CD14-positive monocyte (primary cell): ENCODE measurements around the gene GLIS2. TPM values are rescaled to one million over a fixed set of nuclear protein-coding genes. Genes with fewer than 3 reads are reported as not detected.

Experiments used
- DNase-seq, 3 donors: peaks; one replicate each; pipeline ENCODE4 v3.0.0-alpha.2; 2011 to 2022
- H2AFZ ChIP-seq: 2 replicates; pipeline ENCODE4 v1.6.0; 2012; ENCODE audit warnings: mild to moderate bottlenecking, low read depth, low read length, inconsistent platforms; ENCODE audit not compliant: insufficient read depth, poor library complexity, severe bottlenecking
- H3K27ac ChIP-seq, 2 donors: 1 replicate in 1 of 2; 2 replicates in 1 of 2; pipeline ENCODE4 v1.5.1; 2012 to 2013; ENCODE audit warnings: low read length in 2 of 2, control low read depth in 1 of 2, inconsistent platforms in 1 of 2, low read depth in 1 of 2, mild to moderate bottlenecking in 1 of 2
- H3K27me3 ChIP-seq, 2 donors: one replicate each; pipeline versions ENCODE4 v1.6.0 to v1.6.1; 2011 to 2013; ENCODE audit warnings: low read length in 2 of 2; ENCODE audit not compliant: control insufficient read depth in 2 of 2, insufficient read depth in 2 of 2
- H3K36me3 ChIP-seq, 2 donors: replicated peaks in 1 of 2; 1 replicate in 1 of 2; 2 replicates in 1 of 2; pipeline versions ENCODE4 v1.5.1 to v1.6.1; 2012 to 2013; ENCODE audit warnings: low read length in 2 of 2, control low read depth in 1 of 2, inconsistent platforms in 1 of 2, mild to moderate bottlenecking in 1 of 2; ENCODE audit not compliant: insufficient read depth in 2 of 2, control insufficient read depth in 1 of 2
- H3K4me1 ChIP-seq, 2 donors: 1 replicate in 1 of 2; 2 replicates in 1 of 2; pipeline versions ENCODE4 v1.5.1 to v1.6.1; 2012 to 2013; ENCODE audit warnings: low read length in 2 of 2, control low read depth in 1 of 2, inconsistent platforms in 1 of 2, mild to moderate bottlenecking in 1 of 2, moderate library complexity in 1 of 2; ENCODE audit not compliant: insufficient read depth in 2 of 2, control insufficient read depth in 1 of 2
- H3K4me2 ChIP-seq: replicated peaks from 2 replicates; pipeline ENCODE3; 2012; ENCODE audit warnings: low read length, moderate library complexity, mild to moderate bottlenecking; ENCODE audit not compliant: poor library complexity, severe bottlenecking; ENCODE audit errors: extremely low read depth
- H3K4me3 ChIP-seq, 3 experiments: fragments of 200-600 bp in 1 of 3; sonication (generic) in 1 of 3; replicated peaks in 1 of 3; 1 replicate in 2 of 3; 2 replicates in 1 of 3; pipeline ENCODE4 v1.5.1; 2011 to 2013; ENCODE audit warnings: low read length in 3 of 3, mild to moderate bottlenecking in 3 of 3, control low read depth in 2 of 3, low read depth in 2 of 3, inconsistent platforms in 1 of 3, moderate library complexity in 1 of 3
- H3K79me2 ChIP-seq: 2 replicates; pipeline ENCODE4 v1.6.0; 2012; ENCODE audit warnings: mild to moderate bottlenecking, control low read depth, inconsistent platforms, low read length, moderate library complexity; ENCODE audit not compliant: insufficient read depth
- H3K9ac ChIP-seq: 2 replicates; pipeline ENCODE4 v1.6.0; 2017; ENCODE audit warnings: low read length, mild to moderate bottlenecking; ENCODE audit not compliant: insufficient read depth, poor library complexity, severe bottlenecking
- H3K9me3 ChIP-seq, 2 donors: replicated peaks in 1 of 2; 1 replicate in 1 of 2; 2 replicates in 1 of 2; pipeline versions ENCODE4 v1.5.1 to v1.6.1; 2012 to 2013; ENCODE audit warnings: low read length in 2 of 2, control low read depth in 1 of 2; ENCODE audit not compliant: control insufficient read depth in 1 of 2, insufficient read depth in 1 of 2
- H4K20me1 ChIP-seq: 2 replicates; pipeline ENCODE4 v1.6.0; 2012; ENCODE audit warnings: mild to moderate bottlenecking, low read length, control low read depth, moderate library complexity; ENCODE audit not compliant: insufficient read depth
- H3K27ac Mint-ChIP-seq, 7 donors: one replicate each; pipeline ENCODE4 v1.8.0; 2020; ENCODE audit warnings: mild to moderate bottlenecking in 7 of 7, mixed read lengths in 7 of 7, moderate library complexity in 6 of 7, inconsistent platforms in 2 of 7
- H3K27me3 Mint-ChIP-seq, 3 donors: one replicate each; pipeline ENCODE4 v1.8.0; 2021 to 2022; ENCODE audit warnings: low read depth in 3 of 3, mild to moderate bottlenecking in 3 of 3, mixed read lengths in 3 of 3, moderate library complexity in 3 of 3, inconsistent platforms in 1 of 3
- H3K36me3 Mint-ChIP-seq, 2 donors: one replicate each; pipeline ENCODE4 v1.8.0; 2020; ENCODE audit warnings: mixed read lengths in 2 of 2, inconsistent platforms in 1 of 2, mild to moderate bottlenecking in 1 of 2
- H3K4me1 Mint-ChIP-seq: one replicate; pipeline ENCODE4 v1.8.0; 2020; ENCODE audit warnings: mild to moderate bottlenecking, mixed read lengths
- H3K4me3 Mint-ChIP-seq, 2 donors: one replicate each; pipeline ENCODE4 v1.8.0; 2020; ENCODE audit warnings: mild to moderate bottlenecking in 2 of 2, mixed read lengths in 2 of 2, moderate library complexity in 1 of 2
- H3K9me3 Mint-ChIP-seq, 7 donors: one replicate each; pipeline ENCODE4 v1.8.0; 2020 to 2022; ENCODE audit warnings: mixed read lengths in 7 of 7, mild to moderate bottlenecking in 6 of 7, moderate library complexity in 6 of 7, inconsistent platforms in 2 of 7
- CTCF ChIP-seq: fragments of 200-600 bp; IDR thresholded peaks from one replicate; pipeline ENCODE4 v1.8.0; 2022; ENCODE audit warnings: antibody characterized with exemption, mild to moderate bottlenecking
- WGBS: methylation state at CpG from one replicate; pipeline ENCODE4 v1.1.5; 2013; ENCODE audit warnings: missing lambda C conversion rate; ENCODE audit not compliant: insufficient coverage; 5-methylcytosine and 5-hydroxymethylcytosine counted together
- intact Hi-C, 2 donors: fragments of 100-400 bp; cut with micrococcal nuclease; formaldehyde crosslinking; loops; one replicate each; pipeline versions ENCODE4 v1.15.0 to v1.15.1; 2023
- polyA plus RNA-seq, 3 donors: library from polyadenylated mRNA; depleted of rRNA in 1 of 3; unstranded in 2 of 3; stranded (reverse) in 1 of 3; fragments of 300-500 nt in 2 of 3; fragments of >200 nt in 1 of 3; fragmentation: Illumina TruSeq in 2 of 3; gene quantifications; 1 replicate in 2 of 3; 2 replicates in 1 of 3; pipeline ENCODE4 v1.2.3, GENCODE V29; 2012 to 2021

Gene GLIS2
- polyA plus RNA-seq, 3 donors: 0.03 TPM; not detected in 2

GRCh38 chr16:4318967-4319366 is 3.1 kb downstream of the GLIS2 start:
- H3K9me3 Mint-ChIP-seq: peaks cover 0 to 8% (median 3%) of the 10 kb centered on the region in 7 donors
- TF ChIP-seq CTCF: no peak
- no peak for DNase-seq
- peaks cover 9% of the 10 kb centered on the region for H3K4me1 Mint-ChIP-seq
- H3K36me3 Mint-ChIP-seq: peaks cover 6 to 10% of the 10 kb centered on the region in 2 donors
- 93% methylated on average over 2 of the region's 5 CpGs for WGBS
- H3K27ac Mint-ChIP-seq: no peak overlapping the region
- no peaks in the 10 kb centered on the region for H3K79me2 ChIP-seq
- no peak overlapping the region for H3K4me3 ChIP-seq
- no peaks in the 10 kb centered on the region for H3K36me3 ChIP-seq
- H3K27me3 Mint-ChIP-seq: peaks cover 23 to 57% (median 24%) of the 10 kb centered on the region in 3 donors
- no peak overlapping the region for H3K27ac ChIP-seq
- no peaks in the 10 kb centered on the region for H4K20me1 ChIP-seq
- H3K9ac ChIP-seq: no peak overlapping the region
- no peak overlapping the region for H3K4me3 Mint-ChIP-seq
- peaks cover 16 to 33% of the 10 kb centered on the region in 2 donors for H3K27me3 ChIP-seq
- H3K4me2 ChIP-seq: no peak overlapping the region
- intact Hi-C loops: no loop called here
- H3K4me1 ChIP-seq: peaks cover 12 to 17% of the 10 kb centered on the region in 2 donors
- peaks cover 0 to 8% of the 10 kb centered on the region in 2 donors for H3K9me3 ChIP-seq
- no peak overlapping the region for H2AFZ ChIP-seq

GRCh38 chr16:4319454-4320421 is 3.9 kb downstream of the GLIS2 start:
- no peaks in the 10 kb centered on the region for H3K79me2 ChIP-seq
- H3K4me1 ChIP-seq: peaks cover 10 to 14% of the 10 kb centered on the region in 2 donors
- peaks cover 15 to 51% (median 17%) of the 10 kb centered on the region in 3 donors for H3K27me3 Mint-ChIP-seq
- H3K27ac ChIP-seq: no peak overlapping the region
- H3K27me3 ChIP-seq: peaks cover 9 to 26% of the 10 kb centered on the region in 2 donors
- intact Hi-C loops: no loop called here
- no peaks in the 10 kb centered on the region for H4K20me1 ChIP-seq
- no peak overlapping the region for H3K4me3 ChIP-seq
- H3K4me3 Mint-ChIP-seq: no peak overlapping the region
- no peak overlapping the region for H2AFZ ChIP-seq
- TF ChIP-seq CTCF: no peak
- H3K9me3 Mint-ChIP-seq: peaks cover 0 to 3% (median 2%) of the 10 kb centered on the region in 7 donors
- no peaks in the 10 kb centered on the region for H3K36me3 ChIP-seq
- WGBS: 80% methylated on average over 27 of the region's 37 CpGs
- H3K9me3 ChIP-seq: peaks cover 0 to 1% of the 10 kb centered on the region in 2 donors
- H3K27ac Mint-ChIP-seq: no peak overlapping the region
- H3K4me2 ChIP-seq: no peak overlapping the region
- H3K9ac ChIP-seq: no peak overlapping the region
- H3K36me3 Mint-ChIP-seq: peaks cover 0 to 3% of the 10 kb centered on the region in 2 donors
- DNase-seq: no peak
- H3K4me1 Mint-ChIP-seq: peaks cover 3% of the 10 kb centered on the region
